H9 (cell line): Measurements from ENCODE around the gene SH3BP2. TPM values are rescaled to one million over a fixed set of nuclear protein-coding genes. Genes with fewer than 3 reads are reported as not detected.

ENCODE experiments used
- DNase-seq: peaks from one replicate; pipeline ENCODE4 v3.0.0-alpha.2; 2017
- H2AFZ ChIP-seq: one replicate; pipeline ENCODE4 v1.6.1; 2013; ENCODE audit warnings: mild to moderate bottlenecking, low read length, control low read depth, moderate library complexity
- H2AK5ac ChIP-seq: 2 replicates; pipeline ENCODE4 v1.6.1; 2013; ENCODE audit warnings: low read length, control low read depth, mixed read lengths; ENCODE audit not compliant: insufficient read length
- H2BK120ac ChIP-seq: one replicate; pipeline ENCODE4 v1.6.1; 2013; ENCODE audit warnings: low read depth, mild to moderate bottlenecking, low read length, control low read depth, inconsistent platforms; ENCODE audit not compliant: poor library complexity, severe bottlenecking
- H2BK12ac ChIP-seq: 2 replicates; pipeline ENCODE4 v1.6.1; 2013; ENCODE audit warnings: low read length, control low read depth, mixed read lengths, low read depth; ENCODE audit not compliant: insufficient read length
- H2BK15ac ChIP-seq: 2 replicates; pipeline ENCODE4 v1.6.1; 2013; ENCODE audit warnings: low read depth, low read length, control low read depth
- H2BK20ac ChIP-seq: one replicate; pipeline ENCODE4 v1.6.1; 2013; ENCODE audit warnings: low read depth, mild to moderate bottlenecking, low read length, control low read depth, inconsistent platforms; ENCODE audit not compliant: poor library complexity, severe bottlenecking
- H2BK5ac ChIP-seq: 2 replicates; pipeline ENCODE4 v1.6.1; 2013; ENCODE audit warnings: low read length, control low read depth, mixed read lengths; ENCODE audit not compliant: insufficient read length
- H3K14ac ChIP-seq: 2 replicates; pipeline ENCODE4 v1.6.1; 2013; ENCODE audit warnings: low read length, control low read depth; ENCODE audit not compliant: insufficient read depth
- H3K18ac ChIP-seq: 2 replicates; pipeline ENCODE4 v1.6.1; 2013; ENCODE audit warnings: low read depth, mild to moderate bottlenecking, mixed read lengths, low read length, control low read depth; ENCODE audit not compliant: insufficient read length
- H3K23ac ChIP-seq: 2 replicates; pipeline ENCODE4 v1.6.1; 2013; ENCODE audit warnings: low read length, control low read depth, mixed read lengths, low read depth; ENCODE audit not compliant: insufficient read length
- H3K23me2 ChIP-seq: 2 replicates; pipeline ENCODE4 v1.6.1; 2013; ENCODE audit warnings: low read depth, mild to moderate bottlenecking, mixed read lengths, low read length, control low read depth; ENCODE audit not compliant: insufficient read length, poor library complexity, severe bottlenecking
- H3K27ac ChIP-seq: 2 replicates; pipeline ENCODE4 v1.5.1; 2013; ENCODE audit warnings: low read length, control low read depth, mixed read lengths, low read depth; ENCODE audit not compliant: insufficient read length
- H3K27me3 ChIP-seq: 2 replicates; pipeline ENCODE4 v1.6.1; 2013; ENCODE audit warnings: low read length, control low read depth, inconsistent platforms; ENCODE audit not compliant: insufficient read depth
- H3K4ac ChIP-seq: 2 replicates; pipeline ENCODE4 v1.6.1; 2013; ENCODE audit warnings: low read depth, mild to moderate bottlenecking, control low read depth, inconsistent platforms, low read length, moderate library complexity
- H3K4me1 ChIP-seq: 2 replicates; pipeline ENCODE4 v1.6.1; 2013; ENCODE audit warnings: low read length, control low read depth, inconsistent platforms; ENCODE audit not compliant: insufficient read depth
- H3K4me2 ChIP-seq: 2 replicates; pipeline ENCODE4 v1.6.1; 2013; ENCODE audit warnings: low read length, control low read depth, mixed read lengths; ENCODE audit not compliant: insufficient read length, insufficient read depth
- H3K56ac ChIP-seq: 2 replicates; pipeline ENCODE4 v1.6.1; 2013; ENCODE audit warnings: low read depth, mild to moderate bottlenecking, mixed read lengths, low read length, control low read depth; ENCODE audit not compliant: insufficient read length
- H3K79me1 ChIP-seq: 2 replicates; pipeline ENCODE4 v1.6.1; 2013; ENCODE audit warnings: low read depth, mild to moderate bottlenecking, moderate library complexity, low read length, control low read depth, inconsistent platforms; ENCODE audit not compliant: insufficient read depth, poor library complexity, severe bottlenecking
- H3K79me2 ChIP-seq: 2 replicates; pipeline ENCODE4 v1.6.1; 2013; ENCODE audit warnings: low read length, control low read depth, inconsistent platforms; ENCODE audit not compliant: insufficient read depth
- H3K9ac ChIP-seq: 2 replicates; pipeline ENCODE4 v1.6.1; 2013; ENCODE audit warnings: low read length, control low read depth, mixed read lengths; ENCODE audit not compliant: insufficient read length; ENCODE audit errors: extremely low read depth
- H3K9me3 ChIP-seq: one replicate; pipeline ENCODE4 v1.6.1; 2013; ENCODE audit warnings: low read depth, low read length, inconsistent platforms; ENCODE audit not compliant: control insufficient read depth
- H3T11ph ChIP-seq: one replicate; pipeline ENCODE4 v1.6.1; 2013; ENCODE audit warnings: mild to moderate bottlenecking, low read length, control low read depth, inconsistent platforms
- H4K20me1 ChIP-seq: one replicate; pipeline ENCODE4 v1.6.1; 2013; ENCODE audit not compliant: control insufficient read depth, insufficient read length, insufficient read depth
- H4K5ac ChIP-seq: 2 replicates; pipeline ENCODE4 v1.6.1; 2013; ENCODE audit warnings: low read depth, mild to moderate bottlenecking, mixed read lengths, low read length, control low read depth; ENCODE audit not compliant: insufficient read length
- H4K8ac ChIP-seq: replicated peaks from 2 replicates; pipeline ENCODE4 v1.6.1; 2013; ENCODE audit warnings: low read length, control low read depth, mixed read lengths, low read depth; ENCODE audit not compliant: insufficient read length
- H4K91ac ChIP-seq: 2 replicates; pipeline ENCODE4 v1.6.1; 2013; ENCODE audit warnings: low read depth, mild to moderate bottlenecking, moderate library complexity, mixed read lengths, low read length, control low read depth; ENCODE audit not compliant: insufficient read length
- H3K27ac Mint-ChIP-seq, 3 experiments: 2 replicates in 2 of 3; 3 replicates in 1 of 3; pipeline ENCODE4 v1.8.0; 2020 to 2021; ENCODE audit warnings: mixed read lengths in 3 of 3, mild to moderate bottlenecking in 1 of 3, moderate library complexity in 1 of 3
- H3K27me3 Mint-ChIP-seq: 2 replicates; pipeline ENCODE4 v1.8.0; 2021; ENCODE audit warnings: low read depth, mild to moderate bottlenecking, moderate library complexity, mixed read lengths
- H3K36me3 Mint-ChIP-seq, 3 experiments: 2 replicates in 2 of 3; 3 replicates in 1 of 3; pipeline ENCODE4 v1.8.0; 2020 to 2021; ENCODE audit warnings: low read depth in 3 of 3, mixed read lengths in 3 of 3; ENCODE audit not compliant: insufficient read depth in 1 of 3
- H3K4me1 Mint-ChIP-seq, 2 experiments: 2 replicates each; pipeline ENCODE4 v1.8.0; 2020; ENCODE audit warnings: mixed read lengths in 2 of 2
- H3K4me3 Mint-ChIP-seq, 2 experiments: 2 replicates in 1 of 2; 3 replicates in 1 of 2; pipeline ENCODE4 v1.8.0; 2020 to 2021; ENCODE audit warnings: mild to moderate bottlenecking in 2 of 2, mixed read lengths in 2 of 2, moderate library complexity in 1 of 2
- H3K9me3 Mint-ChIP-seq, 2 experiments: 2 replicates in 1 of 2; 3 replicates in 1 of 2; pipeline ENCODE4 v1.8.0; 2020; ENCODE audit warnings: mild to moderate bottlenecking in 2 of 2, mixed read lengths in 2 of 2, moderate library complexity in 1 of 2
- CTCF ChIP-seq: fragments of 200-600 bp; sonication (generic); conservative IDR thresholded peaks from 3 replicates; pipeline ENCODE4 v1.8.0; 2021; ENCODE audit warnings: antibody characterized with exemption, mild to moderate bottlenecking
- WGBS: extraction: QIAGEN DNeasy Blood & Tissue Kit; methylation state at CpG from one replicate; pipeline ENCODE4 v1.1.7; 2013; ENCODE audit warnings: missing lambda C conversion rate, low lambda C conversion rate, mixed read lengths; ENCODE audit not compliant: insufficient read length; ENCODE audit errors: extremely low coverage; 5-methylcytosine and 5-hydroxymethylcytosine counted together
- total RNA-seq: library from RNA; stranded (reverse); gene quantifications from 2 replicates; pipeline ENCODE4 v1.2.1, GENCODE V29; 2021

The SH3BP2 gene
- total RNA-seq, 1 experiment from 2014 or later = 37.6 TPM

DNA sequence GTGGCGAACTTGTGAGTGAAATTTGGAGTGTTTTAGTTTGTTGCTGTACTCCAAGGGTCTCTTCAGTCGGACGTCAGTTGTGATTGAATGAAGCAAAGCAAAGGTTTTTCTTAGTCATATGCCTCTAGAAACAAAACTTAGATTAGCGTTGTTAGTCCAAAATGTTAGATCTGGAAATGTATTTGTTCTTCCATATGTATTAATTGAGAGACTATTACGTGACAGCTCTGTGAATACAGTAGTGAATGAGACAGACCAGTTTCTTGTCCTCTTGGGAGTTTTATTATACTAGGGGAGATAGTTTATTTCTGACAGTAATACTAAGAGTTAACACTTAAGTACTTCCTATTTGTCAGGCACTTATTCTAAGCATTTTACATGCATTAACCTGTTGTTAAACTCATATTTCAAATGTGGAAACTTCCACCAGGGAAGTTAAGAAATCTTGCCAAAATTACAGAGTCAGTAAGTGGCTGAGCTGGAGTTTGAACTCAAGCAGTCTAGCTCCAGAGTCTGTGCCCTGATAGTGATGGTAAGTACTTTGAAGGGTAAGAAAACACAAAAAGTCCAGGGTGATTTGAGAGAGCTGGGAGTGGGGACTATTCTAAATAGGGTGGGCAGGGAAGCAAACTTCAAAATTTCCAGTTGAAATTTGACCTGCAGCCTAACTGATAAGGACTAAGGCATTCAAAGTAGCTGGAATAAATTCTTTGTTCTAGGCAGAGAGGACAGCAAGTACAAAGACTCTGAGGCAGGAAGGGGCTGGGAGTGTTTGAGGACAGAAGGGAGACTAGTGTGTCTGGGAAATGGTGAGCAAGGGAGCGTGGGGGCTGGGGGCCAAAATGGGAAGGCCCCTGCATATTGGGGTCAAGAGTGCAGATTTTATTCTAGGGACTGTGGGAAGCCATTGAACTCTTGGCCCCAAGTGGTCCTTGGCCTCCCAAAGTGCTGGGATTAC is 67.8 kb downstream of the SH3BP2 start:
- H3K4me3 Mint-ChIP-seq = peak overlapping the region in 1 of 2 experiments; percentile 19; a peak in 3 of 5 replicates
- Histone ChIP-seq H4K5ac (no peak overlapping the region), H3K18ac (no peak overlapping the region), H3K9ac (no peak overlapping the region), H2BK15ac (no peak overlapping the region), H2BK20ac (no peak overlapping the region), H4K91ac (no peak overlapping the region), H3K4me1 (peaks cover 18% of the 10 kb centered on the region), H3K4me2 (no peak overlapping the region), H3K79me1 (peaks cover 3% of the 10 kb centered on the region), H3K9me3 (no peaks in the 10 kb centered on the region), H3K14ac (no peak overlapping the region; the same call in 1 of the 2 replicates), H4K8ac (no peak overlapping the region), H3K79me2 (peaks cover 4% of the 10 kb centered on the region; the same call in 1 of the 2 replicates), H3K27ac (peak overlapping the region; percentile 9), H2BK12ac (no peak overlapping the region), H3T11ph (no peak overlapping the region), H3K23ac (no peak overlapping the region), H2BK5ac (no peak overlapping the region), H2AK5ac (no peak overlapping the region), H3K23me2 (no peaks in the 10 kb centered on the region), H4K20me1 (no peaks in the 10 kb centered on the region), H3K4ac (no peak overlapping the region), H2BK120ac (no peak overlapping the region), H3K27me3 (no peaks in the 10 kb centered on the region), H3K56ac (no peak overlapping the region), H2AFZ (no peak overlapping the region)
- H3K4me1 Mint-ChIP-seq = peaks cover 46 to 48% of the 10 kb centered on the region in 2 experiments
- no CpG with 5 or more reads among the region's 6 CpGs for WGBS
- no peaks in the 10 kb centered on the region for H3K27me3 Mint-ChIP-seq
- H3K36me3 Mint-ChIP-seq = peaks cover 0 to 6% (median 2%) of the 10 kb centered on the region in 3 experiments; a peak in 4 of 7 replicates
- peak overlapping the region; percentile 7 to 61 (median 50); a peak in 5 of 7 replicates for H3K27ac Mint-ChIP-seq
- TF ChIP-seq CTCF = no peak
- DNase-seq = peak; percentile 37
- no peaks in the 10 kb centered on the region for H3K9me3 Mint-ChIP-seq
